HCT116 (cell line): Measurements from ENCODE around the gene SMNDC1. TPM values are rescaled to one million over a fixed set of nuclear protein-coding genes. Genes with fewer than 3 reads are reported as not detected.

Source experiments
- ATAC-seq: fragments of 200-7000 bp; cut with Tn5 transposase; 2 replicates; pipeline ENCODE4 v1.9.1; 2020; ENCODE audit warnings: mild to moderate bottlenecking, moderate library complexity
- BruUV-seq: library from RNA; stranded (reverse); fragments of 400-500 nt; replicated peaks from 2 replicates; lab custom pipeline; 2021; lab: Mats Ljungman, UMichigan
- CTCF ChIA-PET: fragments of 300-600 bp; sonication (Branson Sonifier 250); formaldehyde crosslinking; loops from one replicate; lab custom pipeline; 2021; ENCODE audit warnings: antibody characterized with exemption; lab: Charles Lee
- POLR2A ChIA-PET: fragments of 300-600, 350-600 bp; sonication (Branson Sonifier 250); formaldehyde crosslinking; loops from one replicate; lab custom pipeline; 2021; ENCODE audit warnings: antibody characterized with exemption; lab: Charles Lee
- RAD21 ChIA-PET, 2 experiments: fragments of 300-600 bp; sonication (Branson Sonifier 250); formaldehyde crosslinking; loops; one replicate each; lab custom pipeline; 2023; ENCODE audit warnings: low total read pairs in 2 of 2; ENCODE audit not compliant: uncharacterized antibody in 2 of 2, unreplicated experiment in 2 of 2, low non-redundant PET in 1 of 2; lab: Charles Lee
- DNase-seq: peaks from one replicate; pipeline ENCODE4 v3.0.0-alpha.2; 2010; ENCODE audit warnings: low read depth, low spot score
- H2AFZ ChIP-seq: fragments of 200-600 bp; shearing (Covaris generic), sonication (generic); 2 replicates; pipeline ENCODE4 v1.6.1; 2017; ENCODE audit warnings: low read depth, mixed run types, mixed read lengths, antibody characterized with exemption, low read length; ENCODE audit not compliant: poor library complexity, severe bottlenecking
- H3K27ac ChIP-seq: 2 replicates; pipeline ENCODE4 v1.5.1; 2012; ENCODE audit warnings: low read depth, low read length
- H3K27me3 ChIP-seq: fragments of 200-600 bp; sonication (generic); 2 replicates; pipeline ENCODE4 v1.6.1; 2016; ENCODE audit warnings: mixed run types, low read length, mixed read lengths; ENCODE audit not compliant: insufficient read depth
- H3K36me3 ChIP-seq, 2 experiments: fragments of 200-500 bp in 1 of 2; fragments of 200-600 bp in 1 of 2; sonication (Bioruptor generic) in 1 of 2; sonication (generic) in 1 of 2; 2 replicates each; pipeline versions ENCODE4 v1.5.1 to v1.6.1; 2014 to 2016; ENCODE audit warnings: low read length in 2 of 2, inconsistent platforms in 1 of 2, mixed read lengths in 1 of 2, mixed run types in 1 of 2; ENCODE audit not compliant: insufficient read depth in 2 of 2, control insufficient read depth in 1 of 2
- H3K4me1 ChIP-seq, 2 experiments: fragments of 200-600 bp in 1 of 2; sonication (generic) in 1 of 2; 2 replicates each; pipeline versions ENCODE4 v1.5.1 to v1.6.1; 2012 to 2017; ENCODE audit warnings: low read length in 2 of 2, inconsistent platforms in 1 of 2, mild to moderate bottlenecking in 1 of 2, mixed read lengths in 1 of 2, mixed run types in 1 of 2, moderate library complexity in 1 of 2; ENCODE audit not compliant: insufficient read depth in 2 of 2, control insufficient read depth in 1 of 2
- H3K4me2 ChIP-seq: fragments of 200-600 bp; sonication (generic); 2 replicates; pipeline ENCODE4 v1.6.1; 2017; ENCODE audit warnings: mixed run types, low read length, mixed read lengths
- H3K4me3 ChIP-seq, 2 experiments: fragments of 200-600 bp in 1 of 2; sonication (generic) in 1 of 2; replicated peaks in 1 of 2; 2 replicates each; pipeline ENCODE4 v1.5.1; 2011 to 2016; ENCODE audit warnings: low read length in 2 of 2, control low read depth in 1 of 2, low read depth in 1 of 2, mild to moderate bottlenecking in 1 of 2, mixed read lengths in 1 of 2, mixed run types in 1 of 2
- H3K79me2 ChIP-seq: fragments of 200-600 bp; sonication (generic); 2 replicates; pipeline ENCODE4 v1.6.1; 2017; ENCODE audit warnings: mild to moderate bottlenecking, mixed run types, low read length, moderate library complexity, mixed read lengths; ENCODE audit not compliant: insufficient read depth
- H3K9ac ChIP-seq: fragments of 200-600 bp; sonication (generic); 2 replicates; pipeline ENCODE4 v1.6.1; 2016; ENCODE audit warnings: low read length, mixed read lengths
- H3K9me2 ChIP-seq: fragments of 200-600 bp; sonication (generic), shearing (Covaris generic); 2 replicates; pipeline ENCODE4 v1.6.1; 2017; ENCODE audit warnings: mixed run types, mild to moderate bottlenecking, moderate library complexity; ENCODE audit not compliant: insufficient read depth
- H3K9me3 ChIP-seq, 2 experiments: fragments of 200-500 bp in 1 of 2; fragments of 200-600 bp in 1 of 2; sonication (Bioruptor generic) in 1 of 2; sonication (generic) in 1 of 2; 2 replicates each; pipeline ENCODE4 v1.6.1; 2014 to 2017; ENCODE audit warnings: low read length in 2 of 2, mixed read lengths in 2 of 2, inconsistent platforms in 1 of 2, low read depth in 1 of 2, mild to moderate bottlenecking in 1 of 2, mixed run types in 1 of 2, moderate library complexity in 1 of 2; ENCODE audit not compliant: control insufficient read depth in 1 of 2, insufficient read depth in 1 of 2
- H4K20me1 ChIP-seq: fragments of 200-600 bp; sonication (generic), shearing (Covaris generic); 2 replicates; pipeline ENCODE4 v1.6.1; 2017; ENCODE audit warnings: mixed run types, mild to moderate bottlenecking, moderate library complexity; ENCODE audit not compliant: insufficient read depth
- CBX3 ChIP-seq: IDR thresholded peaks from 2 replicates; pipeline ENCODE4 v1.6.1; 2012; ENCODE audit warnings: low read depth
- EGR1 ChIP-seq: IDR thresholded peaks from 2 replicates; pipeline ENCODE4 v1.6.1; 2012; ENCODE audit warnings: low read depth
- ELF1 ChIP-seq: IDR thresholded peaks from 2 replicates; pipeline ENCODE4 v1.6.1; 2012; ENCODE audit warnings: low read depth, borderline replicate concordance
- POLR2A ChIP-seq: IDR thresholded peaks from 2 replicates; pipeline ENCODE4 v1.7.0; 2011; ENCODE audit warnings: borderline replicate concordance; ENCODE audit not compliant: insufficient read depth, insufficient read length; ENCODE audit errors: extremely low read depth
- POLR2AphosphoS5 ChIP-seq: IDR thresholded peaks from 2 replicates; pipeline ENCODE4 v1.6.1; 2011; ENCODE audit warnings: mild to moderate bottlenecking, low read depth, low read length, moderate library complexity
- RAD21 ChIP-seq: IDR thresholded peaks from 2 replicates; pipeline ENCODE4 v1.6.1; 2012; ENCODE audit warnings: low read depth, mild to moderate bottlenecking
- SRF ChIP-seq: IDR thresholded peaks from 2 replicates; pipeline ENCODE4 v1.6.1; 2012; ENCODE audit warnings: low read depth
- YY1 ChIP-seq: IDR thresholded peaks from 2 replicates; pipeline ENCODE4 v1.6.1; 2011; ENCODE audit warnings: low read length, low read depth, moderate library complexity, mild to moderate bottlenecking; ENCODE audit not compliant: insufficient replicate concordance; ENCODE audit errors: extremely low read depth
- intact Hi-C: fragments of 100-400 bp; cut with micrococcal nuclease; formaldehyde crosslinking; loops from 2 replicates; pipeline ENCODE4 v1.10.0; 2022
- total RNA-seq: library from RNA; stranded (reverse); gene quantifications from one replicate; pipeline ENCODE4 v1.2.1, GENCODE V29; 2021; ENCODE audit not compliant: unreplicated experiment
- TF ChIP-seq, protein P1 (sequence below): IDR thresholded peaks from 2 replicates; pipeline ENCODE4 v1.6.1; 2012
- TF ChIP-seq, protein P2 (sequence below): IDR thresholded peaks from 2 replicates; pipeline ENCODE4 v1.6.1; 2011; ENCODE audit warnings: mild to moderate bottlenecking, low read length, moderate library complexity; ENCODE audit not compliant: insufficient replicate concordance; ENCODE audit errors: extremely low read depth
- TF ChIP-seq, protein P3 (sequence below): IDR thresholded peaks from 2 replicates; pipeline ENCODE4 v1.6.1; 2012

Gene SMNDC1
- total RNA-seq, 1 experiment from 2014 or later: 61.7 TPM

DNA sequence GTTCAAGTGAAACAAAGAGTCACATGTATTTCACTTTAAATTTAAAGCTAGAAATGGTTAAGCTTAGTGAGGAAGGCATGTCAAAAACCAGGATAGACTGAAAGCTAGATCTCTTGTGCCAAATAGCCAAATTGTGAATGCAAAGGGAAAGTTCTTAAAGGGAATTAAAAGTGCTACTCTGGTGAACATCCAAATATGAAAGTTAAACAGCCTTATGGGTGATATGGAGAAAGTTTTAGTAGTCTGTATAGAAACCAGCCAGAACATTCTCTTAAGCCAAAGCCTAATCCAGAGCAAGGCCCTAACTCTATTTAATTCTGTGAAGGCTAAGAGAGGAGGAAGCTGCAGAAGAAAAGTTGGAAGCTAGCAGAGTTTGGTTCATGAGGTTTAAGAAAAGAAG is 50.3 kb downstream of the SMNDC1 start:
- Histone ChIP-seq H3K4me1 (no peaks in the 10 kb centered on the region), H3K9me2 (no peaks in the 10 kb centered on the region), H3K36me3 (no peaks in the 10 kb centered on the region), H2AFZ (no peak overlapping the region), H3K4me2 (no peak overlapping the region), H4K20me1 (no peaks in the 10 kb centered on the region), H3K27me3 (no peaks in the 10 kb centered on the region), H3K4me3 (no peak overlapping the region), H3K79me2 (no peaks in the 10 kb centered on the region), H3K9ac (no peak overlapping the region), H3K27ac (no peak overlapping the region), H3K9me3 (no peaks in the 10 kb centered on the region)
- ChIA-PET CTCF (interaction anchor here (1.2 kb wide), 1 partner anchor 279 kb away, joined by 3 read pairs; no protein-coding TSS in a partner anchor), POLR2A (no interaction called here), RAD21 (no interaction called here)
- intact Hi-C loops: no loop called here
- ATAC-seq: no peak
- TF ChIP-seq EGR1 (no peak), SRF (no peak), ELF1 (no peak), CBX3 (no peak), POLR2AphosphoS5 (no peak), POLR2A (no peak), YY1 (no peak), RAD21 (no peak)
- TF ChIP-seq, protein P1, sequence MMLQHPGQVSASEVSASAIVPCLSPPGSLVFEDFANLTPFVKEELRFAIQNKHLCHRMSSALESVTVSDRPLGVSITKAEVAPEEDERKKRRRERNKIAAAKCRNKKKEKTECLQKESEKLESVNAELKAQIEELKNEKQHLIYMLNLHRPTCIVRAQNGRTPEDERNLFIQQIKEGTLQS: no peak
- TF ChIP-seq, protein P2, sequence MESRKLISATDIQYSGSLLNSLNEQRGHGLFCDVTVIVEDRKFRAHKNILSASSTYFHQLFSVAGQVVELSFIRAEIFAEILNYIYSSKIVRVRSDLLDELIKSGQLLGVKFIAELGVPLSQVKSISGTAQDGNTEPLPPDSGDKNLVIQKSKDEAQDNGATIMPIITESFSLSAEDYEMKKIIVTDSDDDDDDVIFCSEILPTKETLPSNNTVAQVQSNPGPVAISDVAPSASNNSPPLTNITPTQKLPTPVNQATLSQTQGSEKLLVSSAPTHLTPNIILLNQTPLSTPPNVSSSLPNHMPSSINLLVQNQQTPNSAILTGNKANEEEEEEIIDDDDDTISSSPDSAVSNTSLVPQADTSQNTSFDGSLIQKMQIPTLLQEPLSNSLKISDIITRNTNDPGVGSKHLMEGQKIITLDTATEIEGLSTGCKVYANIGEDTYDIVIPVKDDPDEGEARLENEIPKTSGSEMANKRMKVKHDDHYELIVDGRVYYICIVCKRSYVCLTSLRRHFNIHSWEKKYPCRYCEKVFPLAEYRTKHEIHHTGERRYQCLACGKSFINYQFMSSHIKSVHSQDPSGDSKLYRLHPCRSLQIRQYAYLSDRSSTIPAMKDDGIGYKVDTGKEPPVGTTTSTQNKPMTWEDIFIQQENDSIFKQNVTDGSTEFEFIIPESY: no peak
- TF ChIP-seq, protein P3, sequence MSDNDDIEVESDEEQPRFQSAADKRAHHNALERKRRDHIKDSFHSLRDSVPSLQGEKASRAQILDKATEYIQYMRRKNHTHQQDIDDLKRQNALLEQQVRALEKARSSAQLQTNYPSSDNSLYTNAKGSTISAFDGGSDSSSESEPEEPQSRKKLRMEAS: no peak
- DNase-seq: no peak
- no TSS peak for BruUV-seq
